NCI-H1417 (cell line): ENCODE results near the gene PTCD1.
A peak's percentile ranks its signal among the peaks of the same experiment; 100 is the strongest.
"Not testable (repeated sequence)": the region's sequence is repeated elsewhere in the genome, so short reads cannot be mapped to it uniquely, and the experiment has no call there.

ENCODE experiments used
- DNase-seq, 3 experiments: peaks; one replicate each; lab custom pipeline; 2025; lab: John Stamatoyannopoulos, UW

Gene PTCD1

DNA sequence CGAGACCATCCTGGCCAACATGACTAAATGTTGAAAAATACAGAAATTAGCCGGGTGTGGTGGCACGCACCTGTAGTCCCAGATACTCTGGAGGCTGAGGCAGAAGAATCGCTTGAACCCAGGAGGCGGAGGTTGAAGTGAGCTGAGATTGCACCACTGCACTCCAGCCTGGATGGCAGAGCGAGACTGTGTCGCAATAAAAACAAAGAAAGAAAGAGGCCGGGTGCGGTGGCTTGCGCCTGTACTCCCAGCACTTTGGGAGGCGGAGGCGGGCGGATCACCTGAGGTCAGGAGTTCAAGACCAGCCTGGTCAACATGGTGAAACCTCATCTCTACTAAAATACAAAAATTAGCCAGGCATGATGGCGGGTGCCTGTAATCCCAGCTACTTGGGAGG lies 51.4 kb downstream of the PTCD1 start:
- DNase-seq, result not testable (repeated sequence)

DNA sequence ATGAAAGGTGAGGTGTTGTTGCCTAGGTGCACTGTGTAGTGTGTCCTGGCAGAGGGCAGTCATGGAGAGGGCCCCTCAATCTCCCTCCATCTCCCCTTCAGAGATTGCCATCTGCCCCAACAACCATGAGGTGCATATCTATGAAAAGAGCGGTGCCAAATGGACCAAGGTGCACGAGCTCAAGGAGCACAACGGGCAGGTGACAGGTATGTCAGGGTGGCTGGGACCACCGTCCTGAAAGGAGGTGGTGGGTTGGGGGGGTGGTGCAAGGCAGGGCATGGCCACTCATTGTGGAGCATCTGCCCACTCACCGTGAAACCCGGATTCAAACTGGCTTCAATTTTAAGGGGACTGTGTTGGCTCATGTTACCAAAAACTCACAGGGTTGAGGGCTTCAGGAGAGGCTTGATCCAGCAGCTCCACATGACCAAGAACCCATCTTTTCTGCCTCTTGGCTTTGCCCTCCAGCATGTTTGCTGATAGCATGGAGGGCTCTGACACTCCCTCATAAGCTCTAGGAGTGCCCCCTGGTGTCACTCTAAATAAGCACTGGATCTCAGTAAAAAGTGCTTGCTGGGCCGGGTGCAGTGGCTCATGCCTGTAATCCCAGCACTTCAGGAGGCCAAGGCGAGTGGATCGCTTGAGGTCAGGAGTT lies 51.9 kb downstream of the PTCD1 start:
- no peak for DNase-seq

DNA sequence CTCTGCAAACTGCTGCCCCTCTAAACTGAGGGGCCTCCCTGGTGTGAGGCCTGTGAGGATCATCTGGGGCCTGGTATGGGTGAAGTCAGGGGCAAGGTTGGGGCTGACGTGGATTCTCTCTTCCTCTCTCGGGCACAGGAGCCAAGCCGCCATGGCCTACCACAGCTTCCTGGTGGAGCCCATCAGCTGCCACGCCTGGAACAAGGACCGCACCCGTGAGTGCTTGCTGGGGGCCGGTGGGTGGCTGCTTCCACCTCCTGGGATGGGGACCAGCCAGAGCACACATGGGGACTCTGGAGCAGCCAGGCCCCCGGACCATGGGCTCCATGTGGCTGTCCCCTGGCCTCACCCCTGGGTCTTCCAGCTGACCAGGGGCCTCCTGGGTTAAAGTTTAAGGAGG lies 53.0 kb downstream of the PTCD1 start:
- DNase-seq, result no peak

DNA sequence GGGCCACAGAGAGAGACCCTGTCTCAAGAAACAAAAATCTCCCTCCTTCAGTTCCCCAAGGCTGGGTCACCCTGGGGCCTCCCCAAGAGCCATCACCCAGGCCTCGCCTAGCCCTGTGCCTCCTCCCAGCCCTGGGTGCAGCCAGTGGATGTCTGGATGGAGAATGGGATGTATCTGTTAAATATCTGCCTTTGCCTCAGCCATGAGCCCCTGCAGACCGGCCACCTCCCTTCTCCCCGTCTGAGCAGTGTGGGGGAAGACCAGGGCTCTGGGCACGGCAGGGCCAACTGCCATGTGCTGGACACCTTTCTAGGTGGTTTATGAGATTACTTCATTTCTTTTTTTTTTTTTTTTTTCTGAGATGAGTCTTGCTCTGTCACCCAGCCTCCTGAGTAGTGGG lies 54.1 kb downstream of the PTCD1 start:
- DNase-seq, result no peak

DNA sequence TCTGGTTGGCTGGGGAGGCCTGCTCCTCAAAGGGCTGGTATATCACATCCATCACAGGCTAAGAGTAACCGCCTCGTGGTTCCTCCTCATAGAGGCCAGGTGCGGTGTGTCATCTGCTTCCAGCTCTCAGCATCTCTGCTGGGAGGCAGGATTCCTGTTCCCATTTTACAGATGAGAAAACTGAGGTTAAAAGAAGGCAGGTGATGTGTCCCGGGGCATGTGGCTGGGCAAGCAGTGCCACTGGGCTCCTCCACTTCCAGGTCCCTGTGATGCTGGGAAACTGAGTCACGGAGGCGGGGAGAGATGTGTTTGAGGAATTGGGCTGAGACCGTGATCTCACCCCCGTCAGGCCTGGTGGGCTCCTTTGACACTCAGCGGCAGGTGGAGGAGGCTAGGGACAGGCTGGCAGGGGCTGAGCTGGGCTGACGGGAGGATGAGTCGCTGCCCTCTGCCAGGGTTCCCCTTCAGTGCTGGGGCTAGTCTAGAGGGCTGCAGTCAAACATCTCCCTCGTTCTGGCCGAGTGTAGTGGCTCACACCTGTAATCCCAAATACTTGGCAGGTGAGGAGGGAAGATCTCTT lies 54.7 kb downstream of the PTCD1 start:
- DNase-seq, result no peak

DNA sequence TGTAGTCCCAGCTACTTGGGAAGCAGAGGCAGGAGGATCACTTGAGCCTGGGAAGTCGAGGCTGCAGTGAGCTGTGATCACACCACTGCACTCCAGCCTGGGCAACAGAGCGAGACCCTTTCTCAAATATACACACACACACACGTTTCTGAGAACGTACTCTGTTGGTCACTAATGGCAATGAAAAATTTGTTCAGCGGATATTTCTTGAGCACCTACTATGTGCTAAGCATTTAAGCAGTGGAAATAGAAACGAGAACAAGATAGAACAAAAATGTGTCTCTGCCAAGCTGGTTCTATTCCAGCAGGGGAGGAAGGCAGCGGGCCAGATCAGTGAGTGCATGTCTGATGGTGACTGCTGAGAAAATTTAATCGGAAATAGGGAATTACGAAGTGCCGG lies 55.4 kb downstream of the PTCD1 start:
- no peak for DNase-seq

DNA sequence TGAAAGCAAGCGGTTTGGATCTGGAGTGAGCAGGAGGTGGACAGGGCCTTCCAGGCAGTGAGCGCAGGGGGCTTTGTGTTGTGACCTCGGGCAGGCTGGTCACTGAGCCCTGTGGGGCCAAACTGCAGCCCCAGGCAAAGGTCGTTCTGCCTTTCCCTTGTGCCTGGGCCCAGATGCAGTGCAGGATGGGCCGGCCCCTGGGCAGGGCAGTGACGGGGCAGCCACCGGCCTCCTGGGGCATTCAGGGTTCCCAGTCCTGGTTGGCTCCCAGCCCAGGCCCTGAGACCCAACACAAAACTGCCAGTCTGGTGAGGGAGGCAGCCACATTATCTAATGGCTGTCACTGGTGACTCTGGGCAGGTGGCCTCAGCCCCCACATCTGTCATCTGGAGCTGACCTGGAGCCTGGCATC lies 56.9 kb downstream of the PTCD1 start:
- no peak for DNase-seq

DNA sequence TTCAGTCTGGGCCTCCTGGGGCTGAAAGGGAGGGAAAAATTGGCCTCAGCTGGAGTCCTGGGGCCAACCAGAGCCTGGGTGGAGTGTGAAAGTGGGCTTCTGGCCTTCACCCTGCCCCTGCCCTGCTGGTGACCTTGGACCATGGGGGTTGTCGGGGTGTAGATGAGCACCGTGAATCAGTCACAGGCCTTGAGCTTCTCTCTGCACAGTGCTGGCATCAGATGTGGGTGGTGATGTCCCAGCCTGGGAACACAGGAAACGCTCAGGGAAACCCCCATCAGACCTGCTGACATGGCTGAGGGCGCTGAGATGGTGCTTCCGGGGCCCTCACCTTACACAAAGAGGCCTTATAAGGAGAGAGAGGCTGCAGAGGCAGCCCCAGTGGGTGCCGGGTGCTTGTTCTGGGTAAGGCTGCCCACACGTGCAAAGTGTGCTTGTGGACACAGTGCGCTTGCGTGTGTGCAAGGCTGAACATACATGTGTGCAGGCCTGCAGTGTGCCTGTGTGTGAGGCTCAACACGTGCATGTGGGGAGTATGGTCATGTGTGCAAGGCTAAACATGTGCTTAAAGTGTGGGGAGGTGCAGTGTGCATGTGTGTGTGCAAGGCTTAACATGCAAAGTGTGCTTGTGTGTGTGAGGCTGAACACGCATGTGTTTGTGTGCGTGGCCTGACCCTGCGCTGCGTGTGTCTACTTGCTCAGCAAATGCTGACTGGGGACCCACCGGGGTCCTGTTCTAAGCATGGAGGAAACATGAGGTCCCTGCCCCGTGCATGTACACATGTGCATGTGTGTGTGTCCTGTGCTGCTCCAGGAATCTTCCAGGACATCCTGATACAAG lies 57.6 kb downstream of the PTCD1 start:
- DNase-seq, result no peak

DNA sequence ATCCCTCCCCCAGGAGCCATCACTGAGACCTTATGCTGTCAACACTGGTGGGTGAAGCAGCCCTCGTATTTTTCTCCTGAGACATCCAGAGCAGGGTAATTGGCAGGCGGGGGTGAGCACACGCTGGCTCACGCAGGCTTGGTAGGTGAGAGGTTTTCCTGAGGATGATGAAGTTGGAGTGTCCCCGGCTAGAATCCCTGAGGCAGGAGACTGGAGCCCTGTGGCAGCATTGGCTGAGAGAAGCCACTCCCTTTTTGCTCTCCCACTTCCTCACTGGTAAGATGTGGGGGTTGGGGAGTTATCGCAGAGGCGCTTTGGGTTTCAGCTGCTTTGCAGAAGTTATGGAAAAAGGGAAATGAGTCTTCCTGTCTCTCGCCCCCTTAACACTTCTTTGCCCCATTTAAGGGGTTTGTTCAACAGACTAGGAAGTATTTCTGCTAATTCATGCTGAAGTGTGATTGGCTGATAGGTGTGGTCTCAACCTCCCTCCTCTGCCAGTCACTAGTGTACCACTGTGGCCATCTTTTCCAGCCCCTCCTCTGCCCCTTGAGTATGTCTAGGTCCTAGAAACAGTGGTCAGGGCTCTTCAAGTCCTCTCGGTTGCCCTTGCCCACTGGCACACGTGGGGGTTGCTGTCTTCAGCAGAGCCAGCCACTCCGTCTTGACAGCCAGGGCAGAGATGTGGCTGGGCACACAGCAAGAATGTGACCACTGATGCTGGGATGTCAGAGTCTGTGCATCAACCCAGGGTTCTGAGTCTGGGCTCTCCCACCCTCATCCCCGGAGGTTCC lies 58.4 kb downstream of the PTCD1 start:
- no peak for DNase-seq

DNA sequence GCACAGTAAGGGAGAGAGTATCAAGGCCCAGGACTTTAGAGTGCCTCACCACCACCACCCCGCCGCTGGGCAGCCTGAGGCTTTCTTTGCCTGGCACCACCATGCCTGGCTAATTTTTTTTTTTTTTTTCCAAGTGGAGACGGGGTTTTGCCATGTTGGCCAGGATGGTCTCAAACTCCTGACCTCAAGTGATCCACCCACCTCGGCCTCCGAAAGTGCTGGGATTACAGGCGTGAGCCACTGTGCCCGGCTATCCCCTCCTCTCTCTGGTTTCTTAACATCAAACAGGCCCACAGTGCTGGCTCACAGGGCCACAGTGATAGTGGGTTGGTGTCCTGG lies 58.9 kb downstream of the PTCD1 start:
- not testable (repeated sequence) for DNase-seq

DNA sequence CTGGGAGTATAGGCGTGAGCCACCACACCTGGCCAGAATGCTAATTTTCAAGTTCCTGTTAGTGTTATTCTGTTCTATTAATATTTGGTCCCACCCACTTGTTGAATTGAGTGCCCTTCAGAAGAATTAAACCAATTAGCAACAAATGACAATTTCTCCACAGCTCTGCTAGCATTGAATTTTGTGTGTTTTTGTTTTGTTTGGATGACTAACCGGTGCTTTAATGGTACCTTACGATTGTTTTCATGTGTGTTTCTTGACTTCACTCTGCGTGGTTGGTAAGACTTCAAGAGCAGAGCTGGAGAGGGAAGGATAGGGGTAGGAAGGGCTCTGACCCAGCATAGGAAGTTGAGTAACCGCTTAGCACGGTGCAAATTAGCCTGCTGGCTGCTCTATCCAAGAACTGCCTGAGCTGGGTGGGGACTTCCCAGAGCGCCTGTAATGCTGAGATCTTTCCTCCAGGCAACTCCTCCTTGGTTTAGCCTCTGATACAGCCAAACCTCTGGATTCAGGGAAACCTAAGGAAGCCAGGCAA lies 59.5 kb downstream of the PTCD1 start:
- DNase-seq, result no peak

DNA sequence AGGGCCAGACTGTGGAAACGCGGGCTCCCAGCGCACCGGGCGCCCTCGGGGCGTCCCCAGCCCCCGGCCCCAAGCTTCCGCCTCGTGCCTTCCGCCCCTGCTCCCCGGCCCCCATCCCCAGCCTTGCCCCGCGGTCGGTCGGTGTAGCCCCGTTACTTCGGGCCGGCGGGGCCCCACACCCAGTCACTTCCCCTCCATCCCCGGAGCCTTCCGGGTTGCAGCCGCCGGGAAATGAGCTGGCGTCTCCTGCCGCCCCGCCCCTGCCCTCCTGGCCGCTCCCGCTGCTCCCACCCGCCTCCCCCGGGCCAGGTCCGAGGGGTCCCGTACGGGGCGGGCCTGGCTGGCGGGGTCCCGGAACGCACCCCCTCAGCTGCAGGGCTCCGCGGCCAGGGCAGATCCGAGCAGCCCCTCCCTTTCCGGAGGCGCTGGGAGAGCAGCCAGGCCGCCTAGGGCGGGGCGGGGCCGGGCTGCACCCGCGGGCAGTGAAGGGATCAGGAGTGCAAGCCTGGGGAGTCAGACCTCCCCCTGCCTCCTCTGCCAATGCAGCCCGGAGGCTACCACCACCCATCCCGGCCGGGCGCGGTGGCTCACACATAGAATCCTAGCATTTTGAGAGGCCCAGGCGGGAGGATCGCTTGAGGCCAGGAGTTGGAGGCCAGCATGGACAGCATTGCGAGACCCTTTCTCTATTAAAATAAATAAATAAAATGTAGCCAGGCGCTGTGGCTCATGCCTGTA lies 63.4 kb downstream of the PTCD1 start:
- peak; percentile 38 to 69 (median 63) for DNase-seq

DNA sequence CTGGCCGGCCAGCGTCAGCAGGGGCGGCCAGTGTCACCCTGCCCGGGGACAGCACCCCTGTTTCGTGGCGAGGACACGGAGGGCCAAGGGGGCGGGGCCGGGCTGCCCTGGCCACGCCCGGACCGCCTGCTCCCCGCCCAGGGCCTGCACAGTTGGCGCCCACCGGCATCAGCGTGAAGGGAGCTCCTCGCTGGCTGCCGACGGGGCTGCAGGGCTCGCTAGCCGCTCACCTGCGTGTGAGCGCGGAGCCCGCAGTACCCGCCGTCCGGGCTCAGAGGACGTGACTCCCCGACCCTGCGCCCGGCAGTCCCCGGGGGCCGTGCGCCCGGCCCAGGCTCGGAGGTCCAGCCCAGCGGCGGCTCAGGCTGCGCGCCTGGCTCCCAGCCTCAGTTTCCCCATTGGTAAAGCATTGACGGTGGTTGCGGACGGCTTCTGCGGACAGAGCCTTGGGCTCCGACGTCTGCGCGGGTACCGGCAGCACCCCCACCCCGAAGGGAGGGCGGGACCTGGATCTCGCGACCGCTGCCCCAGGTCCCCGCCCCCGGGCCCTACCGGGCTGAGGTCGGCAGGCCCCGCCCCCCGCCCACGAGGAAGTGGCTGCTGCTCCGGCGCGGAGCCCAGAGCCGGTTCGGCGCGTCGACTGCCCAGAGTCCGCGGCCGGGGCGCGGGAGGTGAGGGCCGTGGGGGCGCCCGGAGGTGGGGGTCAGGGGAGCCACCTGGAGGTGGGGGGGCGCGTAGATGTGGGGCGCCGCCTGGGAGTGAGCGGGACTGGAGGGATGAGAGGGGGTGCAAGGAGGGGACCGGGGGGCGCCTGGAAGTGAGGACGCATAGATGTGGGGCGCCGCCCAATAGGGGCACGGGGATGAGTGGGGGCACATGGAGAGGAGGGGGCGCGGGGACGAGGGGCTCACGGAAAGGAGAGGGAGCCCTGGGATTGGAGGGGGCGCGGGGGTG lies 64.2 kb downstream of the PTCD1 start, which contains the start of gene ARPC1B:
TSS of gene ARPC1B (plus strand) at position 620 of the 954 bp plus-strand sequence. CDS start 10,985 bp downstream, outside the sequence.
- peak; percentile 67 to 73 (median 70) for DNase-seq

DNA sequence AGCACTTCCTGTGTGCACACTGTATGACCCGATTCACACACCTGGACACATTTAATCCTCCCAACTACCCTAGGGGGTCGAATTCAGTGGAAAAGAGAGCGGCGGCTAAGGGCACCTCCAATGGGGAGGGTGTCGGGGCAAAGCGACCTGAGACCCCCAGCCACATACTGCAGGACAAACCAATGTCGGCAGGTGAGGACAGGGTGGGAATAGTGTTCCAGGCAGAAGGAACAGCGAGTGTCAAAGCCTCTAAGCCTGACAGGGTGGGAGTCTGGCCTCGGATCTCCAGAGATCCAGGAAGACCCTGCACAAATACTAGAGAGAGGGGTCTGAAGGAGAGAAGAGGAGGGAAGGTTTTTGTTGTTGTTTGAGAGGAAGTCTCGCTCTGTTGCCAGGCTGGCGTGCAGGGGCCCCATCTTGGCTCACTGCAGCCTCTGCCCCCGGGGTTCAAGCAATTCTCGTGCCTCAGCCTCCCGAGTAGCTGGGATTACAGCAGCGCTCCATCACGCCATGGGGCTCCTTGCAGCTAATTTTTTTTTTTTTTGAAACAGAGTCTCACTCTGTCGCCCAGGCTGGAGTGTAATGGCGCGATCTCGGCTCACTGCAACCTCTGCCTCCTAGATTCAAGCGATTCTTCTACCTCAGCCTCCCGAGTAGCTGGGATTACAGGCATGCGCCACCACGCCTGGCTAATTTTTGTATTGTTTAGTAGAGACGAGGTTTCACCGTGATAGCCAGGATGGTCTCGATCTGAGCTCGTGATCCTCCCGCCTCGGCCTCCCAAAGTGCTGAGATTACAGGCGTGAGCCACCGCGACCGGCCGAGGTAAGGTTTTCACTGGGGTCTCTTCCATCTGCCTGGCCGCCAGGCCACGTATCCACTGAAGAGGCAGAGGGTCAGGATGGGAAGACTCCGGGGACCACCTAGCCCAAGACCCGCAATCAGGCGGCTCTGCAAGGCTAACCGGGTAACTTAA lies 65.2 kb downstream of the PTCD1 start:
- DNase-seq, result no peak

DNA sequence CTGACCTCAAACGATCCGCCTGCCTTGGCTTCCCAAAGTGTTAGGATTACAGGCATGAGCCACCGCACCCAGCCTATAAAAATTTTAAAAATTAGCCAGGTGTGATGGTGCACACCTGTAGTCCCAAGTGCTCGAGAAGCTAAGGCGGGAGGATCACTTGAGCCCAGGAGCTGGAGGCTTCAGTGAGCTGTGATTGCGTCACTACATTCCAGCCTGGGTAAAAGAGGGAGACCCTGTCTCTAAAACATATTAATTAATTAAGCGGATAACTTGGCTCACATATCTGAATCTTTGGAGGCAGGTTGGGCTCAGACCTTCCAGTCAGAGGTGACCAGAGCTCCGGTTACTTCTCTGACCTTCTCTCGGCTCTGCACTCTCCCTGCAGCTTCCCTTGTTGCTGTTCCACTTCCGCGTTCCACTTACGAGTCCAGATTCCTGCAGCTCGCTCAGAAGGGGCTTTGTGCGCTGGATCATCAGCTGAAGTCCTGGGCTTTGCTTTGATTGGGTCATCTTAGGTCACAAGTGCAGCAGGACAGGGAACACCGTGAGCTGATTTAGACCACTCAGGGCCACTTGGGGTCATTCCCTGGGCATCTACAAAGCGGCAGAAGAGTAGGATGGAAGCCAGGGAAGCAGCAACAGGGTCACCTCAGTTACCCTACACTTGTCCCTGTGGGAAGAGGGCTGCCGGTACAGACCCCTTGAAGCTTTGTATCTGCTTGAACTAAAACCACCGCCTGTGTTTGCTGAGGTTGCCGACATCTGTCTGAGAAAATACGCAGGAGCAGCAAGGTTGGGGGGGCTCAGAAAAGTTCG lies 66.1 kb downstream of the PTCD1 start:
- no peak for DNase-seq

DNA sequence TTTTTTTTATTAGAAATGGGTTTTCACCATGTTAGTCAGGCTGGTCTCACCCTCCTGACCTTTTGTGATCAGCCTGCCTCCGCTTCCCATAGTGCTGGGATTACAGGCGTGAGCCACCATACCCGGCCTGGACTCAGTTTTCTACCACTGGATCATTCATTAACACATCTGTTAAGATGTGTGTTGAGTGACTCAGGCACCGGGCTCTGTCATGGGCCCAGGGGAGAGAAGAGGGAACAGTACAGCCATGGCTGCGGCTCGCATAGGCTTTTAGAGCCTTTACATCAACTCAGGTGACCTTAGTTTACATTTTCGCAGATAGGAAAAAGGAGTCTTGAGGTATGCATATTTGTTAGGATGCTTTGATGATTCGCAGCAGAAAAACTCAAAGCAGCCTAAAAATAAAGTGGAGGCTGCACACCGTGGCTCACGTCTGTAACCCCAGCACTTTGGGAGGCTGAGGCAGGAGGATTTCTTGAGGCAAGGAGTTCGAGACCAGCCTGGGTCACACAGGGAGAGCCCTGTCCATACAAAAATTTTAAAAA lies 67.2 kb downstream of the PTCD1 start:
- no peak for DNase-seq

DNA sequence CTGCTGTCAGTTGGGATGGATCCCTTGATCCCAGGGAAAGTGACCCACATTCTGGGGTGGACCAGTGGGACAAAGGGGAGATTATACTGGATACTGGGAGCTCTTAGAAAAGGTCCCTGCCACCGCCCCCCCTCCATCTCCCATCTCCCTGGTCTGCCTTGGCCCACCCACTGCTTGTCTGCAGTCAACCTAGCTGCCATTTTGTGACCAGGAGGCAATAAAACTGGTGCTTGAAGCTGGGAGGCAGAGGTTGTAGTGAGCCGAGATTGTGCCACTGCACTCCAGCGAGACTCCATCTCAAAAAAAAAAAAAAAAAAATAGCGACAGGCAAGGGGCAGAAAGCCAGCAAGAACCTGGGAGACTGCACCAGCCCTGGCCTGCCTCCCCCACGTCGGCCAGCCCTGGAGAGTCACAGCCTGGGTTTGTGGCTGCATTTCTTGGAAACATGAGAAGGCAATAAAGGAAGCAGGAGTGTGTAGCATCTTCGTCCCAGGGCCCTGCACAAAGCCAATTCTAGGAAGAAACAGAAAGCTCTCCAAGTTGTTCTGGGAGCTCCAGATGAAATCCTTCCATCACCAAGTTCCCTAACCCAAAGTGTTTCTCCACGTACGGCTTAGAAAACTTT lies 68.7 kb downstream of the PTCD1 start:
- no peak for DNase-seq
